Measurements from ENCODE around the gene KCNJ14. TPM values are rescaled to one million over a fixed set of nuclear protein-coding genes. Genes with fewer than 3 reads are reported as not detected.

Gene KCNJ14
- total and polyA plus RNA-seq, 9 donors = 0.48 to 1.2 (median 0.91) TPM

DNA sequence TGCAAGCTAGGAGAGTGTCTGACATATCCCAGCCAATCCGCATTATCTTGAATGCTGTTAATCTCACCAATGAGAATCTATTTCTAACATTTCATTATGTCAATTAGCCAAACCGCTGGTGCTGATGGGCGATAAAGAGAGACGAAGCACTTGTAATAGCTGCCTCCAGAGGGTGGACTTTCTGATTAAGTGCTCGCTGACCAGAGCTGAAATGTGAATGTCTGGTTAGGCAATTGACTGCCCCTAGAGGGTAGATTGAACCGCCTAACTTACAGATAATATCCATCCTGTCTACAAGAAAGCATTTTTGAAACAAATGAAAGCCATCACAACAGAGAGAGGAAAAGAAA, 10.1 kb upstream of the KCNJ14 start:
- peak; percentile 91 for DNase-seq
- H3K36me3 ChIP-seq (ENCODE audit: control insufficient read depth, insufficient read depth, low read length) = peaks cover 28% of the 10 kb centered on the region
- H3K9me3 ChIP-seq (replicated peaks; ENCODE audit: control insufficient read depth, low read depth, low read length) = no peaks in the 10 kb centered on the region
- H3K27ac ChIP-seq (ENCODE audit: low read length) = peak overlapping the region; percentile 93
- peak overlapping the region; percentile 98 for H3K4me3 ChIP-seq (ENCODE audit: low read length)
- H3K4me1 ChIP-seq (ENCODE audit: control insufficient read depth, insufficient read depth, low read length) = peaks cover 22% of the 10 kb centered on the region
- no CpG with 5 or more reads among the region's 6 CpGs for WGBS (ENCODE audit: insufficient coverage)
- H3K27me3 ChIP-seq (ENCODE audit: control insufficient read depth, insufficient read depth, low read length) = peaks cover 36% of the 10 kb centered on the region

DNA sequence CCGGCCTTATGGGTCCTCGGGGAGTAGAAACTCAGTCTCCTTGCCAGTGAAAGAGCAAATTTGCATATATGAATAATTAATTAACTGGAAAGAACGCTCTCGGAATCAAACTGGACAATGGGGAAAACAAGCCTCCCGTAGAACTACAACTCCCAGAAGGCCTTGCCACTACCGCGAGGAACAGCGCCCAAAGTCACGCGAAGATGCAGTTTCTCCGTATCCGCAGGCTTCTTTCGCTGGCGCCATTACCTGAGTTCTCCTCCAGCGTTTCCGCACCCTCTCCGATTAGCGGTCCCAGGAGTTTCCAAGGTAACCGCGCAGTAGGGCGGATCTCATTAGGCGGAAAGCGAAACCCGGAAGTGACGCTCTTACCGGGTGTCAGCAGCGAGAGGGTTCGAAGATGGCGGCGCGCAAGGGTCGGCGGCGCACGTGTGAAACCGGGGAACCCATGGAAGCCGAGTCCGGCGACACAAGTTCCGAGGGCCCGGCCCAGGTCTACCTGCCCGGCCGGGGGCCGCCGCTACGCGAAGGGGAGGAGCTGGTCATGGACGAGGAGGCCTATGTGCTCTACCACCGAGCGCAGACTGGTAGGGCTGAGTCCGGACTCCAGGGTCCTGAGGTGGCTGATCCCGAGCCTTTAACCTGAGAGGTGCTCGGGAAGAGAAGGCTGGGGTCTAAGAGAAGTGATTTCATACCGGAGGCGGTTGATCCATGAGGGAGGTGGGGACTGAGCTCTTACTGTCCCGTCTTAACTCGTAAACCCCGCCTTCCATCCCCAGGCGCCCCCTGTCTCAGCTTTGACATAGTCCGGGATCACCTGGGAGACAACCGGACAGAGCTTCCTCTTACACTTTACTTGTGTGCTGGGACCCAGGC, 9.5 kb upstream of the KCNJ14 start, which contains the start of gene GRWD1:
Gene GRWD1, plus strand, starts transcription at position 378 of the 876 bp plus-strand sequence. Its CDS starts 23 bp downstream, at position 401.
- Histone ChIP-seq H3K4me1 (ENCODE audit: control insufficient read depth, insufficient read depth, low read length) (peaks cover 22% of the 10 kb centered on the region), H3K27me3 (ENCODE audit: control insufficient read depth, insufficient read depth, low read length) (peaks cover 32% of the 10 kb centered on the region), H3K36me3 (ENCODE audit: control insufficient read depth, insufficient read depth, low read length) (peaks cover 34% of the 10 kb centered on the region), H3K27ac (ENCODE audit: low read length) (peak within 1 kb of the TSS; percentile 93), H3K9me3 (replicated peaks; ENCODE audit: control insufficient read depth, low read depth, low read length) (no peaks in the 10 kb centered on the region), H3K4me3 (ENCODE audit: low read length) (peak within 1 kb of the TSS; percentile 98)
- under 1% methylated on average over 55 of the region's 61 CpGs for WGBS (ENCODE audit: insufficient coverage)
- DNase-seq = peak; percentile 98

DNA sequence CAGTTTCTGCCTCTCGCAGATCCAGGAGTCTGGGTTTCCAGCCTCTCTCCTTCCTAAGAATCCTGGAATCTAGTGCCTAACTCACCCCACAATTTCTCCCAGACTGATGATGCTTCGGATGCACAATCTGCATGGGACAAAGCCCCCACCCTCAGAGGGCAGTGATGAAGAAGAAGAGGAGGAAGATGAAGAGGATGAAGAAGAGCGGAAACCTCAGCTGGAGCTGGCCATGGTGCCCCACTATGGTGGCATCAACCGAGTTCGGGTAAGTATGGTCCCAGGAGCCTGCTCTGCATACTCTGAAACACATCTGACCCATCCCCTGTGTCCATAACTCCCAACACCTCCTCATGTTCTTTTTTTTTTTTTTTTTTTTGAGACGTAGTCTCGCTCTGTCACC, 8.8 kb upstream of the KCNJ14 start:
- peaks cover 25% of the 10 kb centered on the region for H3K27me3 ChIP-seq (ENCODE audit: control insufficient read depth, insufficient read depth, low read length)
- H3K4me1 ChIP-seq (ENCODE audit: control insufficient read depth, insufficient read depth, low read length) = peaks cover 22% of the 10 kb centered on the region
- peak overlapping the region; percentile 98 for H3K4me3 ChIP-seq (ENCODE audit: low read length)
- no peak for DNase-seq
- H3K9me3 ChIP-seq (replicated peaks; ENCODE audit: control insufficient read depth, low read depth, low read length) = no peaks in the 10 kb centered on the region
- 58% methylated on average over 2 of the region's 7 CpGs for WGBS (ENCODE audit: insufficient coverage)
- peaks cover 42% of the 10 kb centered on the region for H3K36me3 ChIP-seq (ENCODE audit: control insufficient read depth, insufficient read depth, low read length)
- no peak overlapping the region for H3K27ac ChIP-seq (ENCODE audit: low read length)

DNA sequence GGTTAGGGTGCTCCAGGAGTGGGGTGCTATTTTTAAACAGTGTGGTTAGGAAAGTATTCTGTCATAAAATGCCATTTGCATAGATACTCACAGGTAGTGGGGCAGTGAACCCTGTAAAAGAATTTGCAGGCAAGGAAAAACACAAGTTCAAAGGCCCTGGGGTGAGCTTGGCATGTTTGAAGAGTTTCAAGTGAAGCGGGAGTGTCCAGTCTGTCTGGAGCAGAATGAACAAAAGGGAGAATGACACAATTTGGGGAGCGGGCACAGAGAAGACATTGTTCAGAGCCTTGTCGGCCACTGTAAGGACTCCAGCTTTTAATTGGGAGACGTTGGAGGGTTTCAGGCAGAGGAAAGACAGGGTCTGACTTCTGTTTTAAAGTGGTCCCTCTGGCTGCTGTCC, 6.8 kb upstream of the KCNJ14 start:
- H3K27me3 ChIP-seq (ENCODE audit: control insufficient read depth, insufficient read depth, low read length) = peaks cover 15% of the 10 kb centered on the region
- H3K36me3 ChIP-seq (ENCODE audit: control insufficient read depth, insufficient read depth, low read length) = peaks cover 59% of the 10 kb centered on the region
- H3K4me1 ChIP-seq (ENCODE audit: control insufficient read depth, insufficient read depth, low read length) = peaks cover 22% of the 10 kb centered on the region
- no peak overlapping the region for H3K27ac ChIP-seq (ENCODE audit: low read length)
- WGBS (ENCODE audit: insufficient coverage) = 91% methylated on average over 4 of the region's 4 CpGs
- H3K4me3 ChIP-seq (ENCODE audit: low read length) = no peak overlapping the region
- no peaks in the 10 kb centered on the region for H3K9me3 ChIP-seq (replicated peaks; ENCODE audit: control insufficient read depth, low read depth, low read length)
- DNase-seq = no peak

DNA sequence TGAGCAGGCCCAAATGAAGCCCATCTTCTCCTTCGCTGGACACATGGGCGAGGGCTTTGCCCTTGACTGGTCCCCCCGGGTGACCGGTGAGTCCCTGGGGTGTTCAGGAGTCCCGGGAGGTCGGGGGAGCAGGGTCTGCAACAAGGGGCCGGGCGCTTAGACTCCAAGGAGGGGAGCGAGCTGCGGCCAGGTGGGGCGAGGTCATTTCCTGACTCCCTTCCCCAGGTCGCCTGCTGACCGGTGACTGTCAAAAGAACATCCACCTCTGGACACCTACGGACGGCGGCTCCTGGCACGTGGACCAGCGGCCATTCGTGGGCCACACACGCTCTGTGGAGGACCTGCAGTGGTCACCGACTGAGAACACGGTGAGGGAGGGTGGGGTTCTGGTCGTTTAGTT, 4.9 kb upstream of the KCNJ14 start:
- 90% methylated on average over 20 of the region's 23 CpGs for WGBS (ENCODE audit: insufficient coverage)
- peaks cover 5% of the 10 kb centered on the region for H3K4me1 ChIP-seq (ENCODE audit: control insufficient read depth, insufficient read depth, low read length)
- no peak overlapping the region for H3K27ac ChIP-seq (ENCODE audit: low read length)
- H3K36me3 ChIP-seq (ENCODE audit: control insufficient read depth, insufficient read depth, low read length) = peaks cover 75% of the 10 kb centered on the region
- H3K9me3 ChIP-seq (replicated peaks; ENCODE audit: control insufficient read depth, low read depth, low read length) = no peaks in the 10 kb centered on the region
- DNase-seq = no peak
- H3K27me3 ChIP-seq (ENCODE audit: control insufficient read depth, insufficient read depth, low read length) = no peaks in the 10 kb centered on the region
- no peak overlapping the region for H3K4me3 ChIP-seq (ENCODE audit: low read length)

DNA sequence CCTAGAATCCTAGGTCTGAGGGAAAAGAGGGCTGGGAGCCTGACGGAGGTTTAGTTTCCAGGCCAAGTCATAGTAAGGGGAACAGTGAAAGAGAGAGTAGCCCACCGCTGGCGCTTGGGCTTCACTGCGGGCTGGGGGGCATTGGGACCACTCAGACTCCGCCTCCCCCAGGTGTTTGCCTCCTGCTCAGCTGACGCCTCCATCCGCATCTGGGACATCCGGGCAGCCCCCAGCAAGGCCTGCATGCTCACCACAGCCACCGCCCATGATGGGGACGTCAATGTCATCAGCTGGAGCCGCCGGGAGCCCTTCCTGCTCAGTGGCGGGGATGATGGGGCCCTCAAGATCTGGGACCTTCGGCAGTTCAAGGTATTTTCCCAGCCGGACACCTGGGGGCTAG, 4.5 kb upstream of the KCNJ14 start:
- Histone ChIP-seq H3K4me3 (ENCODE audit: low read length) (no peak overlapping the region), H3K36me3 (ENCODE audit: control insufficient read depth, insufficient read depth, low read length) (peaks cover 79% of the 10 kb centered on the region), H3K9me3 (replicated peaks; ENCODE audit: control insufficient read depth, low read depth, low read length) (no peaks in the 10 kb centered on the region), H3K27me3 (ENCODE audit: control insufficient read depth, insufficient read depth, low read length) (no peaks in the 10 kb centered on the region), H3K27ac (ENCODE audit: low read length) (no peak overlapping the region), H3K4me1 (ENCODE audit: control insufficient read depth, insufficient read depth, low read length) (peaks cover 5% of the 10 kb centered on the region)
- DNase-seq = no peak
- 85% methylated on average over 13 of the region's 15 CpGs for WGBS (ENCODE audit: insufficient coverage)

DNA sequence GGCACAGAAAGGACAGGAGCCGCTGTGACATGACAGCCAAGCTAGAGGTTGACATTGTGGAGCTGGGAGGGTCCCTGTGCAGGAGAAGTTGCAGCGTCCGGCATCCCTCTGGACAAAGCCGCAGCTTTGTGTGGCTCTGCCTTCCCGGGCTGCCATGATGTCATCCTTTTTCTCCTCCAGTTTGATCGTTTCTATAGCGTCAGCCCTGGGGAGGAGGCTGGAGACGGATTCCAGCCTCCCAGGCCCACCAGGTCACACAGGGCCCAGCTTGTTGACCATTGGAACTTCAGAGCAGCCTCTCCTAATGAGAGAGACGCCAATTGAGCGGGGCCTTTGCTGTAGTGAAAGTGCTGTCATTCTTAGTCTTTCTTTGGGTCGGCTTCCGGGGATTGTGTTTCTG, 3.8 kb upstream of the KCNJ14 start:
- H3K27me3 ChIP-seq (ENCODE audit: control insufficient read depth, insufficient read depth, low read length) = no peaks in the 10 kb centered on the region
- 91% methylated on average over 6 of the region's 12 CpGs for WGBS (ENCODE audit: insufficient coverage)
- peaks cover 1% of the 10 kb centered on the region for H3K4me1 ChIP-seq (ENCODE audit: control insufficient read depth, insufficient read depth, low read length)
- H3K9me3 ChIP-seq (replicated peaks; ENCODE audit: control insufficient read depth, low read depth, low read length) = no peaks in the 10 kb centered on the region
- no peak for DNase-seq
- H3K4me3 ChIP-seq (ENCODE audit: low read length) = no peak overlapping the region
- H3K36me3 ChIP-seq (ENCODE audit: control insufficient read depth, insufficient read depth, low read length) = peaks cover 86% of the 10 kb centered on the region
- H3K27ac ChIP-seq (ENCODE audit: low read length) = no peak overlapping the region

DNA sequence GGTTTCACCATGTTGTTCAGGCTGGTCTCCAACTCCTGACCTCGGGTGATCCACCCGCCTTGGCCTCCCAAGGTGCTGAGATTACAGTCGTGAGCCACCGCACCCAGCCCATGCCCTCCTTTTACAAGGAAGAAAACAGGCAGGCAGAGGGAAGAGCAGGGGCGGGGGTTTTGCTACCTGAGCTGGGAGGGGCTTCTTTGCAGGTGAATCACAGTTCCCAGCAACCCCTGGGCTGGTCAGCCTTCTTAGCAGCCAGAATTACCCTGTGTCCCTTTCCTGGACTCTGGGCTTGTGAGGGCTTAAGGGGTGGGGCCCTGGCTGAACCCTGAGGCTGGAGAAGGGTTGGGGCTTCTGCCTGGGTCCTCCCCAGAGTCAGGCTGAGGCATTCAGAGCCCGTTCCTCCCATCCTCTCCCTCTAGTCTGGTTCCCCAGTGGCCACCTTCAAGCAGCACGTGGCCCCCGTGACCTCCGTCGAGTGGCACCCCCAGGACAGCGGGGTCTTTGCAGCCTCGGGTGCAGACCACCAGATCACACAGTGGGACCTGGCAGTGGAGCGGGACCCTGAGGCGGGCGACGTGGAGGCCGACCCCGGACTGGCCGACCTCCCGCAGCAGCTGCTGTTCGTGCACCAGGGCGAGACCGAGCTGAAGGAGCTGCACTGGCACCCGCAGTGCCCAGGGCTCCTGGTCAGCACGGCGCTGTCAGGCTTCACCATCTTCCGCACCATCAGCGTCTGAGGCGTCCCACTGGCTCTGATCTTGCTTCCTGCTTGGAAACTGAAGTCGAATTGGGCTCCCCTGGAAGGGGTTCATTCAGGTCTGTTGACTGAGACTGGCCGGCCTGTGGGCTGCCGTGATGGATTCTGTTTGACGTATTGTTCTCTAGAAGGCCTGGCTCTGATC, 2.8 kb upstream of the KCNJ14 start:
- Histone ChIP-seq H3K4me1 (ENCODE audit: control insufficient read depth, insufficient read depth, low read length) (no peaks in the 10 kb centered on the region), H3K4me3 (ENCODE audit: low read length) (no peak overlapping the region), H3K9me3 (replicated peaks; ENCODE audit: control insufficient read depth, low read depth, low read length) (no peaks in the 10 kb centered on the region), H3K27me3 (ENCODE audit: control insufficient read depth, insufficient read depth, low read length) (no peaks in the 10 kb centered on the region), H3K36me3 (ENCODE audit: control insufficient read depth, insufficient read depth, low read length) (peaks cover 88% of the 10 kb centered on the region), H3K27ac (ENCODE audit: low read length) (no peak overlapping the region)
- WGBS (ENCODE audit: insufficient coverage) = 93% methylated on average over 27 of the region's 33 CpGs
- no peak for DNase-seq

DNA sequence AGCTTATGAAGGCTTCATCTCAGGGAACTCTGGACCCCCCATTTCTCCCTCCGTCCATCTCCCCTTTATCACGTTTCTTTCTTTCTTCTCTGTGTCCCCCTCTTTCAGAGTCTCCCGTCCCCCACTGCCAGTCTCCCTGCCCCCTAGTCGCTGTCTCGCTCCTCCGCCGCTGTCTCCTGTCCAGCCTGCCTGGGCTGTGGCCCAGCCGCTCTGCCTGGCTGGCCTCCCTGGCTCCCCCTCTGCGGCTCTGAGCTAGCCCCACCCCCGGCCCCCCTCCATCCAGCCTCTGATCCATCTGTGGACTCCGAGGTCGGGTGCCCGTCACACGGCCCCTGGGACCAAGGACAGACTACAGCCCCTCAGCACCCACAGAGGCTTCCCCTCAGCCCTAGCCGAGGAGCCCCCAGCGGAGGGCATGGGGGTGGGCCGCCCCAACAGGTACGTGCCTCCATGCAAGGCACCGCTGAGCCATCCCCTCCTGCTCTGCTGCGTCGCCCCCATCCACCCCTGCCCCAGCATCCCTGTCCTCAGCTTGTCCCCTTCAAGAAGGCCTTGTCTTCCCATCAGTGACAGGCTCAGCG, 1.1 kb upstream of the KCNJ14 start:
- 78% methylated on average over 18 of the region's 22 CpGs for WGBS (ENCODE audit: insufficient coverage)
- no peaks in the 10 kb centered on the region for H3K4me1 ChIP-seq (ENCODE audit: control insufficient read depth, insufficient read depth, low read length)
- H3K27me3 ChIP-seq (ENCODE audit: control insufficient read depth, insufficient read depth, low read length) = no peaks in the 10 kb centered on the region
- no peak overlapping the region for H3K27ac ChIP-seq (ENCODE audit: low read length)
- DNase-seq = no peak
- H3K4me3 ChIP-seq (ENCODE audit: low read length) = no peak overlapping the region
- peaks cover 75% of the 10 kb centered on the region for H3K36me3 ChIP-seq (ENCODE audit: control insufficient read depth, insufficient read depth, low read length)
- no peaks in the 10 kb centered on the region for H3K9me3 ChIP-seq (replicated peaks; ENCODE audit: control insufficient read depth, low read depth, low read length)

Data from muscle of leg (tissue), 11 donors.